ENCODE measurements around the gene NAGPA. TPM values are rescaled to one million over a fixed set of nuclear protein-coding genes. Genes with fewer than 3 reads are reported as not detected.

Gene NAGPA
- total RNA-seq, 4 donors from 2014 or later = 14.9 to 29.7 (median 21.9) TPM

DNA sequence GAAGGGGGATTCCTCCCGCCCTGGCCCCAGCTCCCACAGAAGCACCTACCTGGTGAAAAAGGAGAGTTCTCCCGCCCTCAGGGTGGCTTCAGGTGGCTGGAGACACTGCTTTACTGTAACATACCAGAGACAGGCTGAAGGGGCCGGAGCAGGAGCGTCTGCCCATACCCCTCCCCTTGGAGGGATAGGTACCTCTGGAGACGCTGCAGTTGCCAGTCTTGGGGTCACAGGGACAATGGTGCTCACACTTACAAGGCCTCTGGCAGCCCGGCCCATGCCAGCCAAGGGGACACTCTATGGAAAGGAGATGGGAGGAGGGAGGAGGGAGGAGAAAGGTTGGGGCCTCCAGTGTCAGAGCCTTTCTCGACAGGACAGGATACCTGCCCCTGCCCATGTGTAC, 6.6 kb downstream of the NAGPA start:
- ATAC-seq (ENCODE audit: low FRiP score) = no peak
- TF ChIP-seq, protein P1, sequence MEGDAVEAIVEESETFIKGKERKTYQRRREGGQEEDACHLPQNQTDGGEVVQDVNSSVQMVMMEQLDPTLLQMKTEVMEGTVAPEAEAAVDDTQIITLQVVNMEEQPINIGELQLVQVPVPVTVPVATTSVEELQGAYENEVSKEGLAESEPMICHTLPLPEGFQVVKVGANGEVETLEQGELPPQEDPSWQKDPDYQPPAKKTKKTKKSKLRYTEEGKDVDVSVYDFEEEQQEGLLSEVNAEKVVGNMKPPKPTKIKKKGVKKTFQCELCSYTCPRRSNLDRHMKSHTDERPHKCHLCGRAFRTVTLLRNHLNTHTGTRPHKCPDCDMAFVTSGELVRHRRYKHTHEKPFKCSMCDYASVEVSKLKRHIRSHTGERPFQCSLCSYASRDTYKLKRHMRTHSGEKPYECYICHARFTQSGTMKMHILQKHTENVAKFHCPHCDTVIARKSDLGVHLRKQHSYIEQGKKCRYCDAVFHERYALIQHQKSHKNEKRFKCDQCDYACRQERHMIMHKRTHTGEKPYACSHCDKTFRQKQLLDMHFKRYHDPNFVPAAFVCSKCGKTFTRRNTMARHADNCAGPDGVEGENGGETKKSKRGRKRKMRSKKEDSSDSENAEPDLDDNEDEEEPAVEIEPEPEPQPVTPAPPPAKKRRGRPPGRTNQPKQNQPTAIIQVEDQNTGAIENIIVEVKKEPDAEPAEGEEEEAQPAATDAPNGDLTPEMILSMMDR (IDR thresholded peaks at IDR 0.05) = no peak
- DNase-seq (ENCODE audit: low spot score) = no peak

DNA sequence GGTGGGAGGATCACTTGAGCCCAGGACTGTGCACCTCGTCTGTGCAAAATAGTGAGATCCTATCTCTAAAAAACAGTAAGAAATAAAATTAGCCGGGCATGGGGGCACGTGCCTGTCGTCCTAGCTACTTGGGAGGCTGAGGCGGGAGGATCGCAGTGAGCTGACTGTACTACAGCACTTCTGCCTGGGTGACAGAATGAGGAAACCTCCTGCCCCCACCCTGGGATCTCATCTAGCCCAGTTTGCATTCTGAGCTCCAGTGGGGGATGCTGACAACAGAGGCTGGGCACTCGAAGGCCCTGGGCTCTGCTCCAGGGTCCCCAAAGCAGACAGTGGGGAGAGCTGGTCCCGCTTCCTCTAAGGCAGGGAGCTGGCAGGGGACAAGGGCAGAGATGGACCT, 7.1 kb downstream of the NAGPA start:
- TF ChIP-seq, protein P1 (IDR thresholded peaks at IDR 0.05) = no peak
- ATAC-seq (ENCODE audit: low FRiP score) = no peak
- DNase-seq (ENCODE audit: low spot score) = no peak

DNA sequence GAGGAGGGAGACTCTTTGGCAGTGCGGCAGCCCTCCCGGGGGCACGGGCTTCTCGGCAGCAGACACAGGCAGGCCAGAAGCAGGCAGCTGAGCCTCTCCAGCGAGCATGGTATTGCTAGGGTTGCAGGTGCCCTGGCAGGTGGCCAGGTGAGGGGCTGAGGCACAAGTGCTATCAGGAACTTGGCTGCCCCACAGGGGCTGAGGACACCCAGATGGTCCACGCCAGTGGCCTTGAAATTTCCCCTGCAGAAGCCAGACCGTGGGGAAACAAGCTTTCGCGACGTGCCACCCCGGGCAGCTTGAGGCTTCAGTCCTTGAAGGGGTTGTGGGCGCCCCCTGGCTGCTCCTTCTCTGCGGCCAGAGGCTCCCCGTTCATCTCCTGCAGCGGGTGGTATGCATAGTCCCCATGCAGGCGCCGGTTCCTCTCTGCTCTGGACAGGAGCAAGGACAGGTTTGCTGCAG, 8.5 kb downstream of the NAGPA start:
- DNase-seq (ENCODE audit: low spot score) (no peak), ATAC-seq (ENCODE audit: low FRiP score) (no peak)
- TF ChIP-seq, protein P1 (IDR thresholded peaks at IDR 0.05) = no peak

DNA sequence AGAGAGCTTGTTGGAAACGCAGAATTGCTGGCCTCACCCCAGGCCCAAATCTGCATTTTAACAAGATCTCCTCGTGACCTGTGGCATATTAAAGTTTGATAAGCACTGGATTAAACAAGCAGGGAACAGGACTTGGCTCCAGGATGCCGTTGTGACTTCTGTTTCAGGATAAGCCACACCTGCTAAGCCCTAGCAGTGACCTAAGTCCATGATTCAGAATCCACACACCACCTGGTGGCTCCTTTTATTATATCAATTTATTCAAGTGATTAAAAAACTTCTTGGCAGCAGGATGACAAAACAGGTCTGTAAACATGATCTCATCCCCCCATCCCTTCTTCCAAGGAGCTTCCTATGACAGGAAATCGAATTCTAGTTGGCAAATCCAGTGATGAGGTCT, 9.1 kb downstream of the NAGPA start:
- no peak for ATAC-seq (ENCODE audit: low FRiP score)
- TF ChIP-seq, protein P1 (IDR thresholded peaks at IDR 0.05) = no peak
- no peak for DNase-seq (ENCODE audit: low spot score)

DNA sequence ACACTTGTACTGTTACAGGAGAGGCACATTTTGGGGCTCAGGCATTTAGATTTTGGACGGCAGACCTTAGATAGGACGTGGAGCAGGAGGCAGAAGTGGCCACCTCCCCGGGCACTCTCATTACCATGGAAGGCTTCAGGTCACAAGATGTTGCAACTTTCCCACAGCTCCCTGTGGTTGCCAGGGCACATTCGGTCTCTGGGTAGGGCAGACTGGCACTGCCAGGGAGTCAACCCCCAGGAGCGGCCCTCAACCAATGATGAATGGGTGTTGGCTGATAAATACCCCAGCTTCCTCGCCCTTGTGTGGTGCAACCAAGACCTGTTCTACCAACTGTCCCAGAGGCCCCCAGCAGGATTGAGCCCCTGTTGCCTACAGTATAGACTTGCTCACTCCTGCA, 11.2 kb downstream of the NAGPA start:
- DNase-seq (ENCODE audit: low spot score) (no peak), ATAC-seq (ENCODE audit: low FRiP score) (no peak)
- TF ChIP-seq, protein P1 (IDR thresholded peaks at IDR 0.05) = no peak

DNA sequence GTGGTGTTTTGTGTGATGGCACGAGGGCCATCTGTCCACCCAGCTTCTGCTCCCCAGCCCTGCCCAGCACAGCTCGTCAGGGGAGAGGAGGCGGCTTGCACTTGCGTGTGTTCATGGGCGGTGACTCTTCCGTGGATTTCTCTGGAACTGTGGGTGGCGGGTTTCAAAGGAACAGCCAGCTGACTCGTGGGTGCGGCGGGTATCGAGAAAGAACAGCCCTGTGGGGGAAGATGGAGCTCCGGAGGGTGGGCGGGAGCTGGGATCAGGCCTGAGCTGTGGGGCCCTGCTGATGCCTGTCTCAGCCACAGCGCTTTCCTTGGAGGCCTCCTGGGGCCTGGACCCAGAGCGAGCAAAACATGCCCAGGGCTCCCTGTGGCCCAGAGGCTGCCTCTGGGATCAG, 13.2 kb downstream of the NAGPA start:
- TF ChIP-seq, protein P1 (IDR thresholded peaks at IDR 0.05) = no peak
- ATAC-seq (ENCODE audit: low FRiP score) (no peak), DNase-seq (ENCODE audit: low spot score) (no peak)

DNA sequence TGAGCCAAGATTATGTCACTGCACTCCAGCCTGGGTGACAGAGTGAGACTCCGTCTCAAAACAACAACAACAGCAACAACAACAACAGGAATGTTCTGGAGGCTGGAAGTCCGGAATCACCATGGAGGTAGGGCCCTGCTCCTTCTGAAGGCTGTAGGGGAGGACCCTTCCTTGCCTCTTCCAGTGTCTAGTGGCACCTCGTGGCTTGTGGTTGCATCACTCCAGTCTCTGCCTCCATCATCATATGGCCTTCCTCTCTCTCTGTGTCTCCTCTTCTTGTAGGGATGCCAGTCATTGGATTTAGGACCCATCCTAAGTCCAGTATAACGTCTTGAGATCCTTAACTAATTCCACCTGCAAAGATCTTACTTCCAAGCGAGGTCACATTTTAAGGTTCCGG, 14.0 kb downstream of the NAGPA start:
- no peak for DNase-seq (ENCODE audit: low spot score)
- TF ChIP-seq, protein P1 (IDR thresholded peaks at IDR 0.05) = no peak
- ATAC-seq (ENCODE audit: low FRiP score) = no peak
